ACC112 (cell line): Measurements from ENCODE around the gene C2CD5.

Source experiments
- H2AFZ ChIP-seq: fragments of 200-600 bp; sonication (generic); one replicate; pipeline ENCODE4 v1.6.0; 2017; ENCODE audit warnings: antibody characterized with exemption, low read length; ENCODE audit not compliant: unreplicated experiment
- H3K27ac ChIP-seq: fragments of 200-600 bp; sonication (generic); 2 replicates; pipeline ENCODE4 v1.5.1; 2014; ENCODE audit warnings: low read depth, mild to moderate bottlenecking, antibody characterized with exemption, low read length, moderate library complexity
- H3K27me3 ChIP-seq: fragments of 200-600 bp; sonication (generic); 2 replicates; pipeline ENCODE4 v1.6.1; 2014; ENCODE audit warnings: mild to moderate bottlenecking, antibody characterized with exemption, low read length, moderate library complexity, mixed read lengths; ENCODE audit not compliant: insufficient read depth
- H3K36me3 ChIP-seq: fragments of 200-600 bp; sonication (generic); 2 replicates; pipeline ENCODE4 v1.6.1; 2016; ENCODE audit warnings: mild to moderate bottlenecking, antibody characterized with exemption, low read length, moderate library complexity, mixed read lengths; ENCODE audit not compliant: insufficient read depth
- H3K4me1 ChIP-seq: fragments of 200-600 bp; sonication (generic); one replicate; pipeline ENCODE4 v1.6.1; 2016; ENCODE audit warnings: low read length, mixed read lengths; ENCODE audit not compliant: insufficient read depth, unreplicated experiment, control insufficient read depth
- H3K4me3 ChIP-seq: fragments of 200-600 bp; sonication (generic); 2 replicates; pipeline ENCODE4 v1.5.1; 2014; ENCODE audit warnings: mild to moderate bottlenecking, low read depth, low read length
- H3K79me2 ChIP-seq: fragments of 200-600 bp; sonication (generic); one replicate; pipeline ENCODE4 v1.6.0; 2016; ENCODE audit warnings: low read length; ENCODE audit not compliant: control insufficient read depth, unreplicated experiment, insufficient read depth

Gene C2CD5

GRCh38 chr12:22544038-22544979, at the start of gene C2CD5:
Gene C2CD5 (minus strand): TSS chr12:22544542. CDS start chr12:22544150, 392 bp downstream.
- Histone ChIP-seq H3K27me3 (no peaks in the 10 kb centered on the region), H3K27ac (peak within 1 kb of the TSS; percentile 77), H2AFZ (peak within 1 kb of the TSS; percentile 92), H3K4me3 (peak within 1 kb of the TSS; percentile 81), H3K79me2 (peaks cover 26% of the 10 kb centered on the region), H3K36me3 (no peaks in the 10 kb centered on the region), H3K4me1 (peaks cover 18% of the 10 kb centered on the region)

DNA sequence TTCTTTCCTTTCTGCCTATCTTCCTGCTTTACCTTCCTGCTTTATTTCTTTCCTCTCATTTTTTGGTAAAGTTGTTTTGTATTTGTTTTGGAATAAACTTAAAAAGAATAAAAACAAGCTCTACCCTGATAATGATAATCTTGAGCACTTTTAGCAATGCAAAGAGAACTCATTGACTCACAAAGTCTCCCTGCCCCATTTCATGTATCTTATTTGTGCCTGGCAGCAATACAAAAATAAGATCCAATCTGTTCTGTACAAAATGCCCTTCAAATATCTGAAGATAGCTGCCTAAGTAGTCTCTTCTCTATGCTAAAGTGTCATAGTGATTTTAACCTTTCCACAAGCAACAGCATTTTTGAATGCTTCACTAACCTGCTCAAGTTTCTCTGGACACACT, 49.5 kb upstream of the C2CD5 start:
- no peak overlapping the region for H3K27ac ChIP-seq
- no peaks in the 10 kb centered on the region for H3K27me3 ChIP-seq
- H3K36me3 ChIP-seq, result no peaks in the 10 kb centered on the region
- no peaks in the 10 kb centered on the region for H3K79me2 ChIP-seq
- no peak overlapping the region for H3K4me3 ChIP-seq
- no peaks in the 10 kb centered on the region for H3K4me1 ChIP-seq
- peak overlapping the region; percentile 17 for H2AFZ ChIP-seq

DNA sequence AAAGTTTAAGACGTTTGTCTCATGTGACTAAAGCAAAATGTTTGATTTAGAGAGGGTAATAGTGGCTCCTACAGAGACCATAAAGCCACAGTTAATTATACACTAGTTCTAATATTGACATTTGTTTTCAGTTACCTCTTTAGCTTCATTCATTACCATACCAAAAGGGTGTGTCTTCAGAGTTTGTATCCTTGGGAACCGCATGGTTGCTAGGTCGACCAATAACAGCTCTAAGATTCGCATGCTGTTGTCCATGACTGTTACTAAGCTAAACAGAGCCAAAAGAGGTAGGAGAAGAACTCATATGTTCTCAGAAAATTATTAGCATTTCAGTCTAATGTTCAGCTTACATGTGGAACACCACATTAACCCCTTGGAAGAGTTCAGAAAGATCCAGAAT, 44.5 kb upstream of the C2CD5 start:
- no peaks in the 10 kb centered on the region for H3K79me2 ChIP-seq
- no peak overlapping the region for H3K27ac ChIP-seq
- no peaks in the 10 kb centered on the region for H3K4me1 ChIP-seq
- H3K27me3 ChIP-seq, result no peaks in the 10 kb centered on the region
- H3K4me3 ChIP-seq, result no peak overlapping the region
- H2AFZ ChIP-seq, result no peak overlapping the region
- H3K36me3 ChIP-seq, result no peaks in the 10 kb centered on the region

- Histone ChIP-seq H3K27ac (no peak overlapping the region), H3K4me1 (no peaks in the 10 kb centered on the region), H3K27me3 (no peaks in the 10 kb centered on the region), H3K36me3 (no peaks in the 10 kb centered on the region), H2AFZ (no peak overlapping the region), H3K79me2 (no peaks in the 10 kb centered on the region), H3K4me3 (no peak overlapping the region)
Observed at GRCh38 chr12:22578328-22578727, 34.0 kb upstream of the C2CD5 start.

DNA sequence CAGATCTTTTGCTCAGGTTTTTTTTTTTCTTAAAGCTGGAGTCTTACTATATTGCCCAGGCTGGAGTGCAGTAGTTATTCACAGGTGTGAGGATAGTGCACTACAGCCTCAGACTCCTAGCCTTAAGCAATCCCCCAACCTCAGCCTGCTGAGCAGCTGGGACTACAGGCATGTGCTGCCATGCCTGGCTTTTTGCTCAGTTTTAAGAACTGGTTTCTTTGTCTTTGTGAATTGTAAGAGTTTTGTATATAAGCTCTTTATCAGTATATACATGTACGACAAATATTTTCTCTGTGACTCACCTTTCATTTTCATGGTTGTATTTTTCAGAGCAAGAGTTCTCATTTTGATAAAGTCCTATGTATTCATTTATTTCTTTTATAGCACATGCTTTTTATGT, 33.3 kb upstream of the C2CD5 start:
- Histone ChIP-seq H3K36me3 (no peaks in the 10 kb centered on the region), H3K4me1 (no peaks in the 10 kb centered on the region), H3K27me3 (no peaks in the 10 kb centered on the region), H3K27ac (no peak overlapping the region), H3K79me2 (no peaks in the 10 kb centered on the region), H3K4me3 (no peak overlapping the region), H2AFZ (no peak overlapping the region)

DNA sequence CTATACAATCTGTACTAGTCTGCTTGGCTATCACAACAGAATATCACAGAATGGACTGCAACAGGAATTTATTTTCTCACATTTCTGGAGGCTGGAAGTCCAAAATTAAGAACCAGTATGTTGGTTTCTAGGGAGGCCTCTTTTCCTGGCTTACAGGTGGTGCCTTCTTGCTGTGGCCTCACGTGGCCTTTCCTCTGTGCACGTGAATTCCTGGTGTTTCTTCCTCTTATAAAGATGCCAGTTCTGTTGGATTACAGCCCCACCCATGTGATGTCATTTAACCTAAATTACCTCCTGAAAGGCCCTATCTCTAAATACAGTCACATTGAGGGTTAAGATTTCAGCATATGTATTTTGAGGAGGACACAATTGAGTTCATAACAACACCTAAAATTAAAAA, 32.1 kb upstream of the C2CD5 start:
- Histone ChIP-seq H3K36me3 (no peaks in the 10 kb centered on the region), H3K27me3 (no peaks in the 10 kb centered on the region), H3K4me1 (no peaks in the 10 kb centered on the region), H3K27ac (no peak overlapping the region), H2AFZ (no peak overlapping the region), H3K79me2 (no peaks in the 10 kb centered on the region), H3K4me3 (no peak overlapping the region)

- H2AFZ ChIP-seq, result no peak overlapping the region
- H3K4me3 ChIP-seq, result no peak overlapping the region
- no peaks in the 10 kb centered on the region for H3K4me1 ChIP-seq
- H3K79me2 ChIP-seq, result no peaks in the 10 kb centered on the region
- H3K36me3 ChIP-seq, result no peaks in the 10 kb centered on the region
- H3K27ac ChIP-seq, result no peak overlapping the region
- H3K27me3 ChIP-seq, result no peaks in the 10 kb centered on the region
Observed at GRCh38 chr12:22576065-22576464, 31.7 kb upstream of the C2CD5 start.

DNA sequence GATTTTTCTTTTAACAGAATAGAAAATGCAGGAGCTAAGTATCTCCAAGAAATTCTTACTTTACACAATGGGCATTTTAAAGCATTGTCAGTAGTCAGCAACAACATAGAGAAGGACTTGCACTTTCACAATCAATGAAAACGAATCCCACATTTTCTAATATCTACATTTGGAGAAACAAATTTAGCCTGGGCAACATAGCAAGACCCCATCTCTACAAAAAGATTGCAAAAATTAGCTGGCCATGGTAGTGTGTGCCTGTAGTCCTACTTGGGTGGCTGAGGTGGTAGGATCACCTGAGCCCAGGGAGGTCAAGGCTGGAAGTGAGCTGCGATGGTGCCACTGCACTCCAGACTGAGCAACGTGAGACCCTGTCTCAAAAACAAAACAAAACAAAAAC, 30.6 kb upstream of the C2CD5 start:
- Histone ChIP-seq H3K4me3 (no peak overlapping the region), H3K79me2 (no peaks in the 10 kb centered on the region), H3K36me3 (no peaks in the 10 kb centered on the region), H3K27me3 (no peaks in the 10 kb centered on the region), H3K4me1 (no peaks in the 10 kb centered on the region), H2AFZ (no peak overlapping the region), H3K27ac (no peak overlapping the region)

DNA sequence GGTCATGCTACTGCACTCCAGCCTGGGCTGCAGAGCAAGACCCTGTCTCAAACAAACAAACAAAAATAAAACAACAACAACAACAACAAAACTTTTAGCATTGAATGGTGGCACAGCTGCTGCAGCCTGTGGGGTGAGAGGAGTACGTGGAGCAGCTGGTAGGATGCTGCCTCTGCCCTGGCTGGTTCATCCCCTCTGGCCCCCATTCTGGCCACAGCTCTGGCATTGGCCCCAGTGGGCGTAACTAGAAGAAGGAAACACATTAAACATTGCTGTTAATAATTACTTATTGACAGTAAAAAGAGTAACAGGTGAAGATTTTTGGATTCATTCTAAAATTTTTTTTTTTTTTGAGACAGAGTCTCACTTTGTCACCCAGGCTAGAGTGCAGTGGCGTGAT, 28.8 kb upstream of the C2CD5 start:
- Histone ChIP-seq H2AFZ (no peak overlapping the region), H3K27me3 (no peaks in the 10 kb centered on the region), H3K36me3 (no peaks in the 10 kb centered on the region), H3K4me3 (no peak overlapping the region), H3K27ac (no peak overlapping the region), H3K4me1 (no peaks in the 10 kb centered on the region), H3K79me2 (no peaks in the 10 kb centered on the region)

DNA sequence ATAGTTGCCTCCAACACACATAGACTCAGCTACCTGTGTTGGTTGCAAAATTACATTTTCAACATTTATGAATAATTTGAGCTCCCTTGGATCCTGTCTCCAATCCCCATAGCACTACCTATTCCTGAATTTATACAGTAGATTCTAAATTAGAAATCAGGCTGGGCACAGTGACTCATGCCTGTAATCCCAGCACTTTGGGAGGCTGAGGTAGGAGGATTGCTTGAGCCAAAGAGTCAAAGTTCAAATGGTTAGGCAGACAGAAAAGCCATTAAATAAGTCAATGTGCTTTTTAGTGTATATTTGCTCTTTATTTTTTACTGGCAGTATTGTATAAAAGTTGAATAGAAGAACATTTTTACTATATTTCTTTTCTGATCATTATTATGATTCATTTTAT, 24.9 kb upstream of the C2CD5 start:
- no peak overlapping the region for H2AFZ ChIP-seq
- H3K79me2 ChIP-seq, result no peaks in the 10 kb centered on the region
- no peak overlapping the region for H3K4me3 ChIP-seq
- no peaks in the 10 kb centered on the region for H3K4me1 ChIP-seq
- no peak overlapping the region for H3K27ac ChIP-seq
- no peaks in the 10 kb centered on the region for H3K27me3 ChIP-seq
- no peaks in the 10 kb centered on the region for H3K36me3 ChIP-seq
